Measurements from ENCODE around the gene FILIP1.

FILIP1 gene

GRCh38 chr6:75374961-75375400, 118.6 kb downstream of the FILIP1 start:
- DNase-seq = no peak

DNA sequence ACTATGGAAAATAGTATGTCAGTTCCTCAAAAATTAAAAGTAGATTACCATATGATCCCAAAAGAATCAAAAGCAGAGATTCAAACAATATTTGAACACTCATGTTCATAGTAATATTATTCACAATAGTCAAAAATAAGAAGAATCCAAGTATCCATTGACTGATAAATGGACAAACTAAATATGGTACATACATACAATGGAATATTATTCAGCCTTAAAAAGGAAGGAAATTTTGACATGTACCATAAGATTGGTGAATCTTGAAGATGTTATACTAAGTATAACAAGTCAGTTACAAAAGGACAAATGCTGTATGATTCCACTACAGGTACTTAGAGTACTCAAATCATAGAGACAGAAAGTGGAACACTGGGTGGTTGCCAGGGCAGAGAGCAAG, 120.7 kb downstream of the FILIP1 start:
- DNase-seq = no peak

GRCh38 chr6:75370011-75370410, 123.6 kb downstream of the FILIP1 start:
- DNase-seq = no peak

DNA sequence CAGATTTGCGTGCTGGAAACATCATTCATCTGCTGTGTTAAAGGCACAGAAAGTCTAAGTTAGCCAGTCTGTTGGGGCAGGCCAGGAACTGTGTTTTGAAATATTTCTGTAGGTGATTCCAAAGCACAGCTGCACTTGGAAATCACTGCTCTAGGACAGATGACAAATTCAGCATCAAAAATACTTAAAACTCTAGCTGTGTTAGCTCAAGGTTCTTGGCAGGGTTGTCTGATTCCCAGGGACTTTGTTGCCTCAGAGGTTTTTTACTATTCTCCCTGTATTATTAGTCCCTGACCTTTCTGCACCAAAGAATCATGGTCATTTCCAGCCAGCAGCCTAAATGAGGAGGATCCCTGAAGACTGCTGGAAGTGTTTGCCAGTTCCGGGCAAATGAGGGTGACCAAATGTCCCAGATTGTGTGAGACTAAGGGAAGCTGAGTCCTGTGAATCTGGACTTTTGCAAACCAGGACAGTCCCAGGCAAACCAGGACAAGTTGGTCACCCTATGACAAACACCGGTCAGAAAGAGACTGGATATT, 124.7 kb downstream of the FILIP1 start:
- no peak for DNase-seq

GRCh38 chr6:75368151-75368779, 125.3 kb downstream of the FILIP1 start:
- DNase-seq = no peak

DNA sequence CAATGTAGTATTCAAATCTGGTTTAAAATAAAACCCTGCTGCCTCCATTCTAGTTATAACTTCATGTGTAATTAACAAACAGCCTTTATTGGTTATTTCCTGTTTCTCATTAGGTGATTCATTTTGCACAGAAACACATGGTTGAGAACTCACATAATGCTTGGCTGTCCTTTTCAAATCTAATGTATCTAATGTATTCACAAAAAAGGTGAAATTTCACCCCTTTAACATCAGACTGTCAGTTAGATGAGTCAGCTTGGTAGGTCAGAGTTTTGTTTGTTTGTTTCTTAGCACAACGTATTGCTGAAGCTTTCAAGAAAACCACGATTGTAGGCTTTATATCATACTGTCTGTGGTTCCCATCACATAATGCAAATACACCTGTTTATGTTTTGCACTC, 130.3 kb downstream of the FILIP1 start:
- no peak for DNase-seq

DNA sequence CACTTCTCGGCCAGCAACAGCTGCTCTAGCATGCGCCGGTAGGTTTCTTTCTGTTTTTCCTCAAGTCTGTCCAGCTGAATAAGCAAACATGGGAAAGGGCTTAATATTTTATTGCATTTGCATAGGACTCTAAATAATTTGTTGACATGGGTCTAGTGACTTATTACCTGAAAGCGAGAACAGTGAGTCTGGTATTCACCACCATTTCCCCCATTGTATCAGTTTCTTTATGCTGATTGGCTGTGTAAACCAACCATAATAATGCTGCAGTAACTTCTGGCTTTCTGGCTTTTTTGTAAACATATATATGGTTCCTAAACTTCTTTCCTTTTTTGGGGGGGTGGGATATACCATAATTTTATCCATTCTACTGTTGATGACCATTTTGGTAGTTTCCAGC, 140.0 kb downstream of the FILIP1 start:
- no peak for DNase-seq

DNA sequence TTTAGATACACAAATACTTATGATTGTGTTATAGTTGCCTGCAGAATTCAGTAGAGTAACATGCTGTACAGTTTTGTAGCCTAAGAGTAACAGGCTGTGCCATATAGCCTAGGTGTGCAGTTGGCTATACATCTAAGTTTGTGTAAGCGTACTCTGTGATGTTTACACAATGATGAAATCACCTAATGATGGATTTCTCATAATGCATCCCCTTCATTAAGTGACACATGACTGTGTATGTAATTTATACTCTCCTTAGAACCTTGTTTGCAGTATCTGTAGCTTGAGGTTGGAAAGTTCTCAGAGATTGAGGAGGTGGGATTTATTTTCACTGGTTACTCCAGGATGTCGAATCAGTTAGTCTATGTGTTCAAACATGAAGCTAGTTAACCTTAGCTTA, 142.0 kb downstream of the FILIP1 start:
- DNase-seq = no peak

DNA sequence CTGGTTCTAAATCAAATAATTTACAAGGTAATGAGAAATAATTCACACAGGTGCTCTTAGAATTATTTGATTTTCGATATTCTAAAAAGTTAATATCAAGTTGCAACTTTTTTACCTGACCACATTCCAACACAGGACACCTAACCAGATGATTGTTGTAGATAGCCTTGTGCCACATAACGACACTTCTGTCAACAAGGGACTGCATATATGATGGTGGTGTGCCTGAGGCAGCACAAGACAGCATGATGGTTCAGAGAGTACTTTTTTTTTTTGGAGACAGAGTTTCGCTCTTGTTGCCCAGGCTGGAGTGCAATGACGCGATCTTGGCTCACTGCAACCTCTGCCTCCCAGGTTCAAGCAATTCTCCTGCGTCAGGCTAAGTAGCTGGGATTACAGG, 142.8 kb downstream of the FILIP1 start:
- DNase-seq = no peak

DNA sequence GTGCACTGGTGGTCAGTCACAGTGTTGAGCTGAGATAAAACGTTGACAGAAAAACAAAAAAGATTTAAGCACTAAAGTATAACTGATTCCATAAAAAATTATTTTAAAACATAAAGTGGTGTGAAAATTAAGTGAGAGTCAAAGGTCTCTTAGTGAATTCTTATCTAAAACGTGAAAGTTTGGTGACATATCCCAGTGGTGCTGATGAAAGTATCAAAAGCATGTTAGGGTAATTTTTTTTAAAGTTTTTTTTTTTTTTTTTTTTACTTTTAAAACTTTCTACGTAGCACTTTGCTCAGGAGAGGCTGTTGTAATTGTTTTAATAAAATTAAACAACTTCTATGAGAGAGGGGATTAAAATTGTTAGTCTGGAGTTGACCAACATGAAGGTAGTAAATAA, 143.4 kb downstream of the FILIP1 start:
- no peak for DNase-seq

DNA sequence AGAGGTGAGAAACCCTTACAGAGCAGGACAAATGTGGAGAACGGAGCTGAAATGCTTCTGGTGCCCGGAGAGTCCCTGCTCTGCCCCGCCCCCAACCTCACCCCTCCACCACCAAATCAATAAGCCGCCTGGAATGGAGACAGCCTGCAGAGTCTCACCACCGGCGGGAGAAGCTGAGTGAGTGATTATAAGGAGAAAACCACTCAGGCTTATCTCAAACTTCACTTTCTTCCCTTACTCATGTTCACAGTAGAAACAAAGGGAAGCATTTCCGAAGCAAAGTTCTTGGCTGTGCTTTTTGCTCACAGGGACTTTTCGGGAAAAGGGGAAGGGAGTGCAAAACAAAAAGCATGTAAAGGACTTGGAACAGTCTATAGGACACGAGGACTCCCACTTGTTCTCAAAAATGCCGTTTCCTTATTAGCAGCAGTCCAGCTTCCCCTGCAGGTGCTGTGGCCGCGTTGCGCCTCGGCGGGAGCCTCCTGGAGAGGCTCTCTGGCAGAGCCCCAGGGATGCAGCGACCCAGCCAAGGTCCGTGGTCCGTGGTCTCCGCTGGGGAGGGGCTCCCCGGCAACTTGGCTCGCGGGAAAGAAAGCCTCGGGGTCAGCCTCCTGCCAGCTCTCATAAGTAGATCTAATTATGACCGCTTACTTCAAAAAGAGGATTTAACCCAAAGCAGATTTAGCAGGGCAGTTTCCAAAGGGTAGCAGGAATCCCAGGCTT, 144.2 kb downstream of the FILIP1 start:
- DNase-seq = peak; percentile 83

DNA sequence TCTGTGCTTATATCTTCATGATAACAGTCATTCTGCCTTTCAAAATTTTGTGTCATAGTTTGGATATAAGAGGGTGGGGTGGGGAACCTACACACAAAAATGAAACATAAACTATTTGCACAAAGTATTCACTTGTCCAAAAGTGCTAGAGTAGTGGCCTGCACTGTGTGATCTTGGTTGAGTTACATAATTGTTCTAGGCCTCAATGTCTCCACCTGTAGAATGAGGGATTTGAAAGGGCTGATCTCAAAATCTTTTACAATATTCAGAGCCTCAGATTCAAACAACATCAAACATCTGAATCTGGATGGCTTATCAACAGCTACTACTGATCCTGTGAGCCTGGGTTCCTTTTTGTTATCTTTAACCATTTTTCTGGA, 144.7 kb downstream of the FILIP1 start:
- DNase-seq = no peak

DNA sequence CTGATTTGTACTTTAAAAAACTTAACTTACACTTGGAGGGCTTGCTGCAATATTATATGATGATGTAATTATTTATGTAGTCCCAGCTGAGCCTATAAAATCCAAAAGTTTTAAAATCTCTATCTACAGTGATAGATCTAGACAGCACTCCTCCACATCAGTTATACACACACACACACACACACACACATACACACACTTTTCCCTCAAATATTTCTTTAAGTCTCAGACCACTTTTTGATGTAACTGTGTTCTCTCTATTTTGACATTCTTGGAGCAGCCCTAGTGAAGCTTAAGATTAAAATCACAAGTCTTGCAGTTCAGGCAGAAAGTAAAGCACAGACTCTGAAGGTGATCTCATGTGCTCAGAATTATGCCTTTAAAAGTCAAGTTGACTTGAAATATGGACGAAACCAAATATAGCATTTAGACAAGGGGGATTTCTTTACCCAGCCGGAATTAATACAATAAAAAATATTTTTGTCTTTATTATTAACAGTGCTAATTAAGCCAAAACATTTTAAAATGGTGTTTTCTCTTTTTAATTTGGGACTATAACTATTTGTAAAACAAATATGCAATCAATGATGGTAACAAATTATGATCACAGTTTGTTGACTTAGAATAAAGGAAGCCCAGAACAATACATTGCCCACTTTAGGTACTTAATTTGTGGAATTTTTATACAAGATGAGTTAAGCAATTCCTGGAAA, 145.5 kb downstream of the FILIP1 start:
- DNase-seq = peak; percentile 71

DNA sequence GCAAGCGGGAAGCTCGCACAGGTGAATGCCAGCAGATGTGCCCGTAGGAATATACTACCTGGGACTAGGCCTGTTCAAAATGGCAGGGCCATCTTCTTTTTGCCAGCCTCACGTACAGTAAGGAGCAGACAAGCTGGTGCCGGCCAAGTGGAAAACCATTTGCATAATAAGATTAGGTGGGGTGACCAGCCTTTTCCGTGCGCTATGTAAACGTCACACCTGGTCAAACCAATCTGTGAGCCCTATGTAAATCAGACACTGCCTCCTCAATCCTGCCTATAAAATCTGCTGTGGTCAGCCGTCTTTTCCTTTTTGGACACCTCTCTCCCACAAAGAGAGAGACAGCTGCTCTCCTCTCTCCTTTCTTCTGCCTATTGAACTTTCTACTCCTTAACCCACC, 148.2 kb downstream of the FILIP1 start:
- DNase-seq = no peak

GRCh38 chr6:75344455-75344854, 149.1 kb downstream of the FILIP1 start:
- no peak for DNase-seq

GRCh38 chr6:75344021-75344420, 149.6 kb downstream of the FILIP1 start:
- no peak for DNase-seq

GRCh38 chr6:75337835-75338580, 155.6 kb downstream of the FILIP1 start:
- no peak for DNase-seq

DNA sequence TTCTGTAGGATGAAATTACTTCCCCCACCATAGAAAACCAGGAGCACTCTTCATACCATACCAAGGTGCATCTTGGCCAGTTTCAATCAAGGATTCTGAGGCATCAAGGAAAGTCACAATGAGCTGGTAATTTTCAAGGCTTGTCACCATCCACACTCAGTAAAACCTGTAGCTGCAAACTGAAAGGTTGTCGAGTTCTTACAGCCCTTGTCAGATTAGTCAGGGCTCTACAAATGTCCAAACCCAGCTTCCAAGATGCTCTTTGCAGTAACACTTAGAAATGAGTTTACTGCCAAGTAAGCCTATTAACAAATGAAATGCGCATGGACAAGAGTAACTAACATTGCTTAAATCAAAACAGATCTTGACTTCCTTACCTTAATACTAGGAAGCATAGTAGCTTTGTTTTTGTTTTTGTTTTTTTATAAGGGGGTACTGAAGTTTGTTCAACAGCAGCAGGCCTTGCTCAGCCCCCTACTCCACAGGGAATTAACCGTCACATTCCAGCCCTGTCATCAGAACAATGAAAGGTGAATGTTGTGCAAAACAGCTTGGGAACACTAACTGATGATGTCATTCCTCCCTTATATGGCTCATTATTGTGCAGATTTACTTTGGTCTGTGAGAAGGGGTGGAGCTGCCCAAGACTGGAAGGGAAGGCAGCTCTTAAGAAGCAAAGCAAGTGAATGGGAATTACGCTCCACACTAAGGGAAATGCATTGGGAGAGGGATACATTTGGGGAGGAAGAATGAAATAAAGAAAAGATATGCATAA, 159.1 kb downstream of the FILIP1 start:
- peak; percentile 86 for DNase-seq

GRCh38 chr6:75333676-75334200, 159.9 kb downstream of the FILIP1 start:
- DNase-seq = peak; percentile 58

DNA sequence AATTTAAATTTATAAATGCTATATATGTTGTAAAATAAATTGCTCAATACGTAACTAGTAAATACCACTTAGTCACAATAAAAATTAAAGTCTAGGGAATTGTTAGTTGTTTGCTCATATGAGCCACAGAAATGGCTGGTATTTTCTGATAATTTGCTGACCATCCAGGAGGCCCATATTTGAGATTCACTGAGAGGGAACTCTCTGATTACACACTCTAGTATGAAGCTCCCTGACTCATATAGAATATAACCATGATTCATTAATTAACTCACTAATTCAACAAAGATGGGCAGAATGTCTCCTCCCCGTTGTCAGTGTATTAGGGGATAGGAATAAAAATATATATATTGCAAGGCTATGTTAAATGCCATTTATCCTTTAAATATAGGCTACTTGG, 162.4 kb downstream of the FILIP1 start:
- no peak for DNase-seq

- no peak for DNase-seq
Measured at GRCh38 chr6:75329703-75330102, 163.9 kb downstream of the FILIP1 start.

GRCh38 chr6:75327807-75328206, 165.8 kb downstream of the FILIP1 start:
- DNase-seq = no peak

Measured in eye (tissue), 1 donor.